GM18498 (cell line): ENCODE data around the gene SFSWAP.
"Not testable (repeated sequence)": the region's sequence is repeated elsewhere in the genome, so short reads cannot be mapped to it uniquely, and the experiment has no call there.

Source experiments
- ATAC-seq: cut with Tn5 transposase; IDR thresholded peaks from one replicate; pipeline ENCODE4 v1.9.1; 2021; ENCODE audit warnings: mild to moderate bottlenecking, moderate library complexity; ENCODE audit not compliant: unreplicated experiment

The SFSWAP gene

GRCh38 chr12:131710464-131711457, at the start of gene SFSWAP:
SFSWAP (plus strand) TSS chr12:131711090; CDS start chr12:131711230, 140 bp downstream.
- ATAC-seq: peak; percentile 95

- ATAC-seq: not testable (repeated sequence)
These were observed 49.5 kb upstream of the SFSWAP start for GRCh38 chr12:131661170-131661985.

- ATAC-seq: not testable (repeated sequence)
These were observed 49.0 kb upstream of the SFSWAP start for GRCh38 chr12:131661986-131662288.

GRCh38 chr12:131662346-131662745, 48.5 kb upstream of the SFSWAP start:
- not testable (repeated sequence) for ATAC-seq

- not testable (repeated sequence) for ATAC-seq
These were observed 45.2 kb upstream of the SFSWAP start for GRCh38 chr12:131665666-131666065.

GRCh38 chr12:131666486-131666885, 44.4 kb upstream of the SFSWAP start:
- ATAC-seq: not testable (repeated sequence)

- not testable (repeated sequence) for ATAC-seq
These were observed 43.8 kb upstream of the SFSWAP start for GRCh38 chr12:131666978-131667601.

- ATAC-seq: no peak
These were observed 39.6 kb upstream of the SFSWAP start for GRCh38 chr12:131671276-131671675.

- no peak for ATAC-seq
These were observed 39.0 kb upstream of the SFSWAP start for GRCh38 chr12:131671871-131672270.

GRCh38 chr12:131672311-131672940, 38.5 kb upstream of the SFSWAP start:
- ATAC-seq: no peak

GRCh38 chr12:131672941-131673887, 37.7 kb upstream of the SFSWAP start:
- no peak for ATAC-seq

GRCh38 chr12:131673888-131674257, 37.0 kb upstream of the SFSWAP start:
- ATAC-seq: no peak

- ATAC-seq: no peak
These were observed 36.5 kb upstream of the SFSWAP start for GRCh38 chr12:131674373-131674772.

GRCh38 chr12:131675126-131676080, 35.5 kb upstream of the SFSWAP start:
- no peak for ATAC-seq

- no peak for ATAC-seq
These were observed 34.3 kb upstream of the SFSWAP start for GRCh38 chr12:131676544-131676943.

- not testable (repeated sequence) for ATAC-seq
These were observed 33.8 kb upstream of the SFSWAP start for GRCh38 chr12:131677067-131677466.

GRCh38 chr12:131677699-131678098, 33.2 kb upstream of the SFSWAP start:
- no peak for ATAC-seq

GRCh38 chr12:131678389-131679181, 32.3 kb upstream of the SFSWAP start:
- not testable (repeated sequence) for ATAC-seq
